GM23248 (cell line): Measurements from ENCODE around the gene SELENOF. TPM values are rescaled to one million over a fixed set of nuclear protein-coding genes. Genes with fewer than 3 reads are reported as not detected.
"Not testable (repeated sequence)": the region's sequence is repeated elsewhere in the genome, so short reads cannot be mapped to it uniquely, and the experiment has no call there.

Experiments
- DNase-seq: peaks from one replicate; pipeline ENCODE4 v3.0.0-alpha.2; 2015
- H2AFZ ChIP-seq: fragments of 200-600 bp; sonication (generic); 2 replicates; pipeline ENCODE4 v1.6.1; 2016; ENCODE audit warnings: antibody characterized with exemption
- H3F3A ChIP-seq: fragments of 200-600 bp; sonication (generic); 2 replicates; pipeline ENCODE4 v1.6.1; 2016; ENCODE audit warnings: mild to moderate bottlenecking, antibody characterized with exemption, mixed run types; ENCODE audit not compliant: insufficient read depth
- H3K27ac ChIP-seq: fragments of 200-600 bp; sonication (generic); 2 replicates; pipeline ENCODE4 v1.5.1; 2016; ENCODE audit warnings: mild to moderate bottlenecking
- H3K27me3 ChIP-seq: fragments of 200-600 bp; sonication (generic); replicated peaks from 2 replicates; pipeline ENCODE4 v1.6.1; 2016; ENCODE audit warnings: mild to moderate bottlenecking; ENCODE audit not compliant: insufficient read depth
- H3K36me3 ChIP-seq: fragments of 200-600 bp; sonication (generic); 2 replicates; pipeline ENCODE4 v1.6.1; 2016; ENCODE audit warnings: low read depth, mild to moderate bottlenecking
- H3K4me1 ChIP-seq: fragments of 200-600 bp; sonication (generic); 2 replicates; pipeline ENCODE4 v1.6.1; 2016; ENCODE audit warnings: mild to moderate bottlenecking; ENCODE audit not compliant: insufficient read depth
- H3K4me2 ChIP-seq: fragments of 200-600 bp; sonication (generic); one replicate; pipeline ENCODE4 v1.6.1; 2016; ENCODE audit warnings: mild to moderate bottlenecking; ENCODE audit not compliant: unreplicated experiment
- H3K4me3 ChIP-seq: fragments of 200-600 bp; sonication (generic); 2 replicates; pipeline ENCODE4 v1.5.1; 2016; ENCODE audit warnings: mild to moderate bottlenecking
- H3K79me2 ChIP-seq: fragments of 200-600 bp; sonication (generic); 2 replicates; pipeline ENCODE4 v1.6.1; 2016; ENCODE audit warnings: mild to moderate bottlenecking; ENCODE audit not compliant: insufficient read depth
- H3K9ac ChIP-seq: fragments of 200-600 bp; sonication (generic); 2 replicates; pipeline ENCODE4 v1.6.1; 2016; ENCODE audit warnings: mild to moderate bottlenecking
- H3K9me2 ChIP-seq: fragments of 200-600 bp; sonication (generic); 2 replicates; pipeline ENCODE4 v1.6.1; 2016; ENCODE audit warnings: mixed run types, mild to moderate bottlenecking, moderate library complexity; ENCODE audit not compliant: insufficient read depth
- H3K9me3 ChIP-seq: fragments of 200-600 bp; sonication (generic); one replicate; pipeline ENCODE4 v1.6.1; 2017; ENCODE audit warnings: low read depth
- H4K20me1 ChIP-seq: fragments of 200-600 bp; sonication (generic); 2 replicates; pipeline ENCODE4 v1.6.0; 2016; ENCODE audit not compliant: insufficient read depth
- EZH2 ChIP-seq: fragments of 200-600 bp; sonication (generic); IDR thresholded peaks from 2 replicates; pipeline ENCODE4 v1.6.1; 2018; ENCODE audit warnings: antibody characterized with exemption, mild to moderate bottlenecking; ENCODE audit not compliant: insufficient read depth, poor library complexity, severe bottlenecking
- EZH2phosphoT487 ChIP-seq: fragments of 200-600 bp; sonication (generic); IDR thresholded peaks from 2 replicates; pipeline ENCODE4 v1.6.1; 2018; ENCODE audit warnings: antibody characterized with exemption, moderate library complexity, mild to moderate bottlenecking, low read depth; ENCODE audit not compliant: insufficient read depth
- WGBS, 2 experiments: methylation state at CpG; one replicate each; pipeline ENCODE4 v1.1.6; 2015 to 2017; ENCODE audit warnings: low lambda C conversion rate in 2 of 2, low coverage in 1 of 2; ENCODE audit errors: missing lambda C conversion rate in 2 of 2; 5-methylcytosine and 5-hydroxymethylcytosine counted together
- in situ Hi-C: fragments of 300-500 bp; cut with MboI; formaldehyde crosslinking; loops from 2 replicates; pipeline ENCODE4 v1.15.0; 2020
- polyA plus RNA-seq: library from polyadenylated mRNA; unstranded; fragments of >200 nt; fragmentation: Nextera tagmentation; extraction: Ambion mirVana; gene quantifications from 2 replicates; pipeline ENCODE4 v1.2.1, GENCODE V29; 2016
- total RNA-seq: library from RNA; depleted of rRNA; stranded (reverse); fragments of >200 nt; shearing (Covaris generic); gene quantifications from 2 replicates; pipeline ENCODE4 v1.2.3, GENCODE V29; 2014

The SELENOF gene
- total and polyA plus RNA-seq, 2 experiments from 2014 or later: 280 to 296 TPM

DNA sequence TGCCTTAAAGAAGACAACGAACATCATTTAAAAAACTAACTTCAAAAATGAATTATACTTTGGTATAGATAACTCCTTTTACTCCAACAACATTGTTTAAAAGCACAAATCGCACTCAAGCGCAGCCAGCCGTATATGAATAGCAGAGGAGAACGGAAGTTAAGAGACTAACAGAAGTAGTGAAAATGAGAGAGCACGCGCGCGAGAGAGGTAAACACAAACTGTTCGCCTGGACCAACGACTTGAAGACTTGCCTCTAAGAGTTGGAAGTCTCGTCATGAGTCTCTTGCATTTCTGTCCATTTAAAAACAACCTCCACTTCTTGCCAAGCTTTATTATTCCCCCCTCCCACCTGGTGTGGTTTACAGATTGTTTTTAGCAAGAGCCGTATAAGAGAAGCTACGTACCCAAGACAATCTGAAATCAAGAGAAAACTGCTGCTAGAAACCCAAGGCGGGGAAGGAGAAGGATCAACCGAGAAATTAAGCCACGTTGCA, 479 bp downstream of the SELENOF start:
- in situ Hi-C loops: loop anchor here (5.0 kb wide), 1 partner anchor 66 kb away; no protein-coding TSS in a partner anchor
- TF ChIP-seq EZH2 (no peak), EZH2phosphoT487 (no peak)
- no peaks in the 10 kb centered on the region for H3K27me3 ChIP-seq
- DNase-seq: peak; percentile 78
- no peaks in the 10 kb centered on the region for H3K9me3 ChIP-seq
- H3K36me3 ChIP-seq: no peaks in the 10 kb centered on the region
- peaks cover 21% of the 10 kb centered on the region for H3K4me1 ChIP-seq
- H3K4me2 ChIP-seq: peak overlapping the region; percentile 98
- peaks cover 5% of the 10 kb centered on the region; the same call in 1 of the 2 replicates for H3F3A ChIP-seq
- peaks cover 83% of the 10 kb centered on the region for H3K79me2 ChIP-seq
- H3K4me3 ChIP-seq: peak overlapping the region; percentile 93
- peak overlapping the region; percentile 96 for H3K27ac ChIP-seq
- H3K9me2 ChIP-seq: no peaks in the 10 kb centered on the region
- 1 to 2% methylated on average over 17 of the region's 17 CpGs for WGBS, 2 experiments
- H4K20me1 ChIP-seq: peaks cover 22% of the 10 kb centered on the region
- peak overlapping the region; percentile 99 for H3K9ac ChIP-seq
- peak overlapping the region; percentile 89 for H2AFZ ChIP-seq

DNA sequence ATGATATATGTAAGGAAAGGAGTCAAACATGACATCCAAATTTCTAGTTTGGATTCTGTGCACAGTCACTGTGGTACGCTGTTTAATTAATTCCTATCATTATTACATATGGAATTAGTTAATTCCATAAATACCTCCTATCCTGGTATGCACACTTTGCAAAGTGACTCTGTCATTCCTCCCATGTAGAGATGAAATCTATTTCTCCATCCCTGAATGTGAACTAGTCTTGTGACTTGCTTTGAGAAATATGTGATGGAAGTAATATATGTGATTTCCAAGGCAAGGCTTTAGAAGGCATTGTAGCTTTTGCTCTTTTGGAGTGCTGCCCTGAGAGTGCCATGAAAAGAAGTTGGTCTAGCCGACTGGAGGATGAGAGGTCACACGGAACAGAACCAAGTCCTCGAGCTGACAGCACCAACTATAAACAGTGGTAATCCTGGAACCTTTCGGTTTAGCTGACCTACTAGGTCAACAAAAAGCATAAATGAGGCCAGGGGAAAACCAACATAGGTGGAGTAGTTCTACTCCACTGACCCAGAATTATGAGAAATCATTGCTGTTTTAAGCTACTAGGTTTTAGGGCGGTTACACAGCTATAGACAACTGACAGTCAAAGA, 1.5 kb downstream of the SELENOF start:
- H3K36me3 ChIP-seq: no peaks in the 10 kb centered on the region; the same call in 1 of the 2 replicates
- no peaks in the 10 kb centered on the region for H3K27me3 ChIP-seq
- TF ChIP-seq EZH2phosphoT487: no peak
- TF ChIP-seq EZH2: no peak
- in situ Hi-C loops: loop anchor here (5.0 kb wide), 1 partner anchor 65 kb away; no protein-coding TSS in a partner anchor
- H3K27ac ChIP-seq: no peak overlapping the region
- H2AFZ ChIP-seq: no peak overlapping the region
- peaks cover 21% of the 10 kb centered on the region for H3K4me1 ChIP-seq
- no peaks in the 10 kb centered on the region for H3K9me3 ChIP-seq
- peaks cover 5% of the 10 kb centered on the region; the same call in 1 of the 2 replicates for H3F3A ChIP-seq
- H4K20me1 ChIP-seq: peaks cover 27% of the 10 kb centered on the region
- peaks cover 83% of the 10 kb centered on the region for H3K79me2 ChIP-seq
- WGBS, 2 experiments: 39 to 44% methylated on average over 6 of the region's 6 CpGs
- peak overlapping the region; percentile 98 for H3K4me2 ChIP-seq
- peak overlapping the region; percentile 99 for H3K9ac ChIP-seq
- H3K9me2 ChIP-seq: no peaks in the 10 kb centered on the region
- DNase-seq: peak; percentile 47
- H3K4me3 ChIP-seq: peak overlapping the region; percentile 93

GRCh38 chr1:86906419-86906818, 7.5 kb downstream of the SELENOF start:
- in situ Hi-C loops: no loop called here
- Histone ChIP-seq H3K9me3 (no peaks in the 10 kb centered on the region), H4K20me1 (peaks cover 49% of the 10 kb centered on the region), H3K79me2 (peaks cover 100% of the 10 kb centered on the region), H2AFZ (no peak overlapping the region), H3K27me3 (no peaks in the 10 kb centered on the region), H3K4me3 (no peak overlapping the region), H3K27ac (no peak overlapping the region), H3K4me1 (no peaks in the 10 kb centered on the region), H3K9ac (no peak overlapping the region), H3K9me2 (no peaks in the 10 kb centered on the region), H3K4me2 (no peak overlapping the region), H3F3A (no peaks in the 10 kb centered on the region), H3K36me3 (peaks cover 17% of the 10 kb centered on the region)
- no peak for DNase-seq
- no peak for TF ChIP-seq EZH2
- TF ChIP-seq EZH2phosphoT487: no peak
- WGBS, 2 experiments: 95 to 98% methylated on average over 2 of the region's 2 CpGs

DNA sequence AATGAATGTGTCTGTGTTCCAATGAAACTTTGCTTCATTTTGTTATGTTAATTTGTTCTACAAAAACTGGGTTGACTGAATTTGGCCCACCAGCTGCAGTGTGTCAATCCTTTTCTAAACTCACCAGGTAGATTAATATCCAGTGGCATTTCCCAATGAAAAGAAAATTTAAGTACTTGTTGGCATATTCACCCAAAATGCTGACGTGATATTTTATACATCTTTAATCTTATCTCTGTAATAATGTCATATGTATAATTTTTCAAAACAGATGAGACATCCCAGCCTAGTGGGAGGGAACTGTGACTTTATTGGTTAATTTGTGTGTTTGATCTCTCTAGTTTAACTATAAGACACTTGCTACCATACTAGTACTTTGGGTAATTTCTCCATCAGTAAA, 8.1 kb downstream of the SELENOF start:
- no peak overlapping the region for H3K4me2 ChIP-seq
- H3K27me3 ChIP-seq: no peaks in the 10 kb centered on the region
- no peak overlapping the region for H3K27ac ChIP-seq
- no peak overlapping the region for H2AFZ ChIP-seq
- H3F3A ChIP-seq: no peaks in the 10 kb centered on the region
- peaks cover 100% of the 10 kb centered on the region for H3K79me2 ChIP-seq
- no peak overlapping the region for H3K4me3 ChIP-seq
- in situ Hi-C loops: no loop called here
- H3K9me3 ChIP-seq: no peaks in the 10 kb centered on the region
- no peak for TF ChIP-seq EZH2phosphoT487
- TF ChIP-seq EZH2: no peak
- no peaks in the 10 kb centered on the region for H3K9me2 ChIP-seq
- no peak overlapping the region for H3K9ac ChIP-seq
- peaks cover 22% of the 10 kb centered on the region for H3K36me3 ChIP-seq
- peaks cover 44% of the 10 kb centered on the region for H4K20me1 ChIP-seq
- WGBS, 2 experiments: 46 to 50% methylated on average over 1 of the region's 1 CpG
- no peak for DNase-seq
- no peaks in the 10 kb centered on the region for H3K4me1 ChIP-seq

- H3K79me2 ChIP-seq: peaks cover 81% of the 10 kb centered on the region
- H3K4me3 ChIP-seq, H3K4me1 ChIP-seq, in situ Hi-C loops, H3K27ac ChIP-seq, H4K20me1 ChIP-seq, H3K27me3 ChIP-seq, H3K9me2 ChIP-seq, H3K9ac ChIP-seq, DNase-seq, H3K9me3 ChIP-seq, H3F3A ChIP-seq, H3K4me2 ChIP-seq, H2AFZ ChIP-seq: not testable (repeated sequence)
- 100% methylated on average over 12 of the region's 33 CpGs; no CpG with 5 or more reads in 1 of the 2 experiments for WGBS, 2 experiments
- peaks cover 37% of the 10 kb centered on the region for H3K36me3 ChIP-seq
Observed at GRCh38 chr1:86899401-86899800, 14.5 kb downstream of the SELENOF start.
